Measurements from ENCODE around the gene UTS2. TPM values are rescaled to one million over a fixed set of nuclear protein-coding genes. Genes with fewer than 3 reads are reported as not detected.

The UTS2 gene
- total RNA-seq, 1 donor from 2014 or later, result not detected

- ATAC-seq, result peak; percentile 89
Observed at GRCh38 chr1:7810395-7810794, 42.5 kb downstream of the UTS2 start.

- ATAC-seq, result no peak
Observed at GRCh38 chr1:7809742-7810141, 43.1 kb downstream of the UTS2 start.

GRCh38 chr1:7808253-7808844 lies 44.5 kb downstream of the UTS2 start:
- ATAC-seq, result no peak

- ATAC-seq, result no peak
Observed at GRCh38 chr1:7805460-7805859, 47.4 kb downstream of the UTS2 start.

Other genes with a start within 250 kb of the UTS2 start
- 76.0 TPM for gene VAMP3, start 81.8 kb downstream of the UTS2 start, total RNA-seq
- 12.5 TPM for gene PER3, start 68.8 kb downstream of the UTS2 start, total RNA-seq
- 0.16 TPM for gene TNFRSF9, start 87.8 kb upstream of the UTS2 start, total RNA-seq
- 170 TPM for gene PARK7, start 108.6 kb upstream of the UTS2 start, total RNA-seq
- 25.4 TPM for gene ERRFI1, start 173.2 kb upstream of the UTS2 start, total RNA-seq